Ishikawa (cell line): ENCODE results near the gene BCL7A.

Experiments
- CEBPB ChIP-seq: IDR thresholded peaks from 2 replicates; pipeline ENCODE4 v1.6.1; 2012
- CREB1 ChIP-seq: IDR thresholded peaks from 2 replicates; pipeline ENCODE4 v1.6.1; 2012; ENCODE audit warnings: low read depth
- EGR1 ChIP-seq: IDR thresholded peaks from 2 replicates; pipeline ENCODE4 v1.6.1; 2012
- EP300 ChIP-seq: IDR thresholded peaks from 2 replicates; pipeline ENCODE4 v1.6.1; 2012; ENCODE audit warnings: borderline replicate concordance
- FOXM1 ChIP-seq: IDR thresholded peaks from 2 replicates; pipeline ENCODE4 v1.6.1; 2012; ENCODE audit warnings: low read depth, borderline replicate concordance
- NFIC ChIP-seq: IDR thresholded peaks from 2 replicates; pipeline ENCODE4 v1.6.1; 2012
- RAD21 ChIP-seq: IDR thresholded peaks from 2 replicates; pipeline ENCODE4 v1.6.1; 2012; ENCODE audit warnings: low read depth
- TAF1 ChIP-seq: IDR thresholded peaks from 2 replicates; pipeline ENCODE4 v1.6.1; 2012; ENCODE audit warnings: low read depth, mild to moderate bottlenecking
- TCF12 ChIP-seq: IDR thresholded peaks from 2 replicates; pipeline ENCODE4 v1.6.1; 2012; ENCODE audit warnings: low read depth
- TEAD4 ChIP-seq: IDR thresholded peaks from 2 replicates; pipeline ENCODE4 v1.6.1; 2012
- YY1 ChIP-seq: IDR thresholded peaks from 2 replicates; pipeline ENCODE4 v1.6.1; 2012; ENCODE audit warnings: low read depth
- ZBTB7A ChIP-seq: IDR thresholded peaks from 2 replicates; pipeline ENCODE4 v1.6.1; 2012; ENCODE audit warnings: low read depth
- TF ChIP-seq, protein P1 (sequence below): IDR thresholded peaks from 2 replicates; pipeline ENCODE4 v1.6.1; 2012
- TF ChIP-seq, protein P2 (sequence below): IDR thresholded peaks from 2 replicates; pipeline ENCODE4 v1.6.1; 2012; ENCODE audit warnings: low read depth, mild to moderate bottlenecking
- TF ChIP-seq, protein P3 (sequence below): IDR thresholded peaks from 2 replicates; pipeline ENCODE4 v1.6.1; 2012

The BCL7A gene

DNA sequence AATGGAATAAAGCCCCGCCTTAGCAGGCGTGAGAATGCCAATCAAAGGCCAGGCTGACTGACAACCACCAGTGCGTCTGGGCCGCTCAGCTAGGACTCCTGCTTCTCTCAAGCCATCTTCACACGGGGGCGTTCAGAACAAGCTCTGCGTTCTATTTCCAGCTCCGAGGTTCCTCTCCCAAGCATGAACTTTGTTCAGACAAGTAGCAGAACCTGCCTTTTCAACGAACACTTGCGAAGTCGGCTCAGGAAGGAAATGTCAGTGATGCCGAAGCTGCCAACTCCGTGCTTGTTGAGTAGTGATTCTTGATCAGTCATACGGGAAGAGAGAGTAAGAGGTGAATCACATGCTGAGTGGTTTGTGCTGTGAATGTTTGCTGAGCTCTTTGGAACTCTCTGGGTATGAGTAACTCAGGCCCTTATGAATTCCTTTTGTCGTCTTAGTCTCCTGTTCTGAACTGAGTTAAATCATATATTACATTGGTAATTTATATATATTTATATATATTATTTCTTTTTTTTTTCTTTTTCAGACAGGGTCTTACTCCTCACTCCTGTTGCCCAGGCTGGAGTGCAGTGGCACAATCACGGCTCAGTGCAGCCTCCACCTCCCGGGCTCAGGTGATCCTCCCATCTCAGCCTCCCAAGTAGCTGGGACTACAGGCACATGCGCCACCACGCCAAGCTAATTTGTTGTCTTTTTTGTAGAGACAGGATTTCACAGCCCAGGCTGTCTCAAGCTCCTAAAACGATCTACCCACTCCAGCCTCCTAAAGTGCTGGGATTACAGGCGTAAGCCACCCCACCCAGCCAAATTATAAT lies 29.4 kb upstream of the BCL7A start:
- TF ChIP-seq, protein P1, sequence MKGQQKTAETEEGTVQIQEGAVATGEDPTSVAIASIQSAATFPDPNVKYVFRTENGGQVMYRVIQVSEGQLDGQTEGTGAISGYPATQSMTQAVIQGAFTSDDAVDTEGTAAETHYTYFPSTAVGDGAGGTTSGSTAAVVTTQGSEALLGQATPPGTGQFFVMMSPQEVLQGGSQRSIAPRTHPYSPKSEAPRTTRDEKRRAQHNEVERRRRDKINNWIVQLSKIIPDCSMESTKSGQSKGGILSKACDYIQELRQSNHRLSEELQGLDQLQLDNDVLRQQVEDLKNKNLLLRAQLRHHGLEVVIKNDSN: no peak
- no peak for TF ChIP-seq CEBPB
- TF ChIP-seq, protein P2, sequence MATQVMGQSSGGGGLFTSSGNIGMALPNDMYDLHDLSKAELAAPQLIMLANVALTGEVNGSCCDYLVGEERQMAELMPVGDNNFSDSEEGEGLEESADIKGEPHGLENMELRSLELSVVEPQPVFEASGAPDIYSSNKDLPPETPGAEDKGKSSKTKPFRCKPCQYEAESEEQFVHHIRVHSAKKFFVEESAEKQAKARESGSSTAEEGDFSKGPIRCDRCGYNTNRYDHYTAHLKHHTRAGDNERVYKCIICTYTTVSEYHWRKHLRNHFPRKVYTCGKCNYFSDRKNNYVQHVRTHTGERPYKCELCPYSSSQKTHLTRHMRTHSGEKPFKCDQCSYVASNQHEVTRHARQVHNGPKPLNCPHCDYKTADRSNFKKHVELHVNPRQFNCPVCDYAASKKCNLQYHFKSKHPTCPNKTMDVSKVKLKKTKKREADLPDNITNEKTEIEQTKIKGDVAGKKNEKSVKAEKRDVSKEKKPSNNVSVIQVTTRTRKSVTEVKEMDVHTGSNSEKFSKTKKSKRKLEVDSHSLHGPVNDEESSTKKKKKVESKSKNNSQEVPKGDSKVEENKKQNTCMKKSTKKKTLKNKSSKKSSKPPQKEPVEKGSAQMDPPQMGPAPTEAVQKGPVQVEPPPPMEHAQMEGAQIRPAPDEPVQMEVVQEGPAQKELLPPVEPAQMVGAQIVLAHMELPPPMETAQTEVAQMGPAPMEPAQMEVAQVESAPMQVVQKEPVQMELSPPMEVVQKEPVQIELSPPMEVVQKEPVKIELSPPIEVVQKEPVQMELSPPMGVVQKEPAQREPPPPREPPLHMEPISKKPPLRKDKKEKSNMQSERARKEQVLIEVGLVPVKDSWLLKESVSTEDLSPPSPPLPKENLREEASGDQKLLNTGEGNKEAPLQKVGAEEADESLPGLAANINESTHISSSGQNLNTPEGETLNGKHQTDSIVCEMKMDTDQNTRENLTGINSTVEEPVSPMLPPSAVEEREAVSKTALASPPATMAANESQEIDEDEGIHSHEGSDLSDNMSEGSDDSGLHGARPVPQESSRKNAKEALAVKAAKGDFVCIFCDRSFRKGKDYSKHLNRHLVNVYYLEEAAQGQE: no peak
- no peak for TF ChIP-seq TCF12
- TF ChIP-seq ZBTB7A: no peak
- no peak for TF ChIP-seq EGR1
- TF ChIP-seq TEAD4: no peak

DNA sequence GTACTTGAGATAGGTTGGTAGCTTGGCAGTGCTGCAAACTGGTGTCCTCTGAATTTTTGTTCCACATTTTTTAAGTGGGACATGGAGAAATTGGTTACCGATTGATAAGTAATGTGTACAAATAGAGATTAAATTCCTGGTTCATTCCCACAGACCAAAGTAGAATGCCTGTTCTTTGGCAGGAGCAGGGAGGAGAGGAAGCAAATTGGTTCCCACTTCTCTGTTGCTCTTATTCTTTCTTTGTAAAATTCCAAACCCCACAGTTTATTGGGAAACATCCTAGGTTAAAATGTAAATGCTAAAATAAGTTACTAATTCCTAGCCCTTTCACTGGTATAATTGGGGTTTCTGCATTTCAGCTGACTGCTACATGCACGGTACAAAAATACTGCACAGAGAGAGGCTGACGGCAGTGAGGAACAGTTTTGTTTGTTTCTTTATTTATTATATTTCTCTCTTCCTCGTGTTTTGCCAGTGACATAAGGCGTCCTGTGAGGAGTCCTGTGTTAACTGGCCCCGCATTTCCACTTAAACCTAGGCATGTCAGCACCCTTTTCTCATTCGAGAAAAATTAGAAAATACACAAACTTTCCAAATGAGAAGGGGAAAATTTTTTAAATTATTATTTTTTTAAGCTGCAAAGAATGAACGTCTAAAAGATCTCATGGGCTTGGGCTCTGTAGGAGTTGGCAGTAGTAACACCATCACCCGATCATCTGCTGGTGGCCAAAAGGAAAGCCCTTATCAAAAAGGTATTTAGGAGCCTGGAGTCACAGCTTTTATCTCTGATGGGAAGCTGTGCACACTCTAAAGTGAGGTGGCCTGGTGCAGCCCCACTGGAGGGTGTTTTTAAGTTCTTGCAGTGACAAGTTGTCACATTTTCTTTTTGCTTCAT lies 25.4 kb upstream of the BCL7A start:
- TF ChIP-seq CEBPB (no peak), FOXM1 (no peak)
- TF ChIP-seq, protein P2: no peak

DNA sequence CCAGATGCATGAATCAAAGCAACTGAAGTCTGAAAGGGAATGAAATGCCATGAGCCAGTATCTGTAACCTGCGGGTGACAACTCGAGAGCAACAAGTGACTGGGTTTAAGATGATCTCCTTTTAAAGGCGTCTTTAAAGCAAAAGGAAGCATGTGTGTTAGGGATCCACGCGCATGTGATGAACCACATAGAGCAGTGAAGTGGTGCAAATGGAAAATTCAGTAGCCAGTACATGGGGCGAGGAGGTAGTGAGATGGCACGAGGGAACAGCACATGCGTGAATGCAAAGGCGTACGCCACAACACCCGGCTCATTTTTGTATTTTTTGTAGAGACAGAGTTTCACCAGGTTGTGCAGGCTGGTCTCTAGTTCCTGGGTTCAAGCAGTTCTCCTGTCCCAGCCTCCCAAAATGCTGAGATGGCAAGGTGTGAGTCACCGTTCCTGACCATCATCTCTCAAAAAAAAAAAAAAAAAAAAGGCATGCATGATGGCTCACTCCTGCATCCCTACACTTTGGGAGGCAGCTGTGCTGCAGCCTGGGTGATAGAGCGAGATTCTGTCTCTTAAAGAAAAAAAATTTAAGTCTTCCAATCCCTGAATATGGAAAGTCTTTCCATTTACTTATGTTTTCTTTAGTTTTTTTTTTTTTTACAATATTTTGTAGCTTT lies 24.6 kb upstream of the BCL7A start:
- no peak for TF ChIP-seq TEAD4
- no peak for TF ChIP-seq CEBPB

DNA sequence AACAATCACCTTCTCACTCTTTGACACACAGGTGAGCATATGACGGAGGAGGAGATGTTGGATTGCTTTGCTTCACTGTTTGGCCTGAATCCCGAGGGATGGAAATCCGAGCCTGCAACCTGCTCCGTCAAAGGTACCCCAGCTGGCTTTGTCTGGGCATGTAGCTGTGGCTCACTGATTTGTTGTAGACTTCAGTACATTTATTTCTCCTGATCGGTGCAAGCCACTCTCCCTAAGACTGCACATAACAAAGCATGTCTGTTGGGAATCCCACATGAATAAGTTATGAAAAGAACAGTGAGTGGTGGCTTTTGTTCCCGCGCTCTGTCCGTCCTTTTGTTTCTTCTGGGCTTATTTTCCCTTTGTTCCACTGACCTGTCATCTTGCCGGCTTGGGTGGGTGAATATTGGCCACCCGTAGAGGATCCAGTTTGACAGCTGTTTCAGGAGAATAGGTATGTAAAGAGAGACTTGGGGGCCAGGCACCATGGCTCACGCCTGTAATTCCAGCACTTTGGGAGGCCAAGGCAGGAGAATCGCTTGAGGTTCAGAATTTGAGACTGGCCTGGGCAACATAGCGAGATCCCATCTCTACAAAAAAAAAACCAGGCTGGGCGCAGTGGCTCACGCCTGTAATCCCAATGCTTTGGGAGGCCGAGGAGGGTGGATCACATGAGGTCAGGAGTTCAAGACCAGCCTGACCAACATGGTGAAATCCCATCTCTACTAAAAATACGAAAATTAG lies 20.0 kb upstream of the BCL7A start:
- TF ChIP-seq TEAD4: no peak
- TF ChIP-seq FOXM1: no peak
- no peak for TF ChIP-seq TAF1
- TF ChIP-seq, protein P2: no peak
- no peak for TF ChIP-seq ZBTB7A
- TF ChIP-seq CREB1: no peak
- TF ChIP-seq YY1: no peak
- no peak for TF ChIP-seq NFIC
- no peak for TF ChIP-seq TCF12
- TF ChIP-seq, protein P1: no peak
- TF ChIP-seq RAD21: no peak
- TF ChIP-seq CEBPB: no peak
- TF ChIP-seq EP300: no peak
- TF ChIP-seq EGR1: no peak
- TF ChIP-seq, protein P3, sequence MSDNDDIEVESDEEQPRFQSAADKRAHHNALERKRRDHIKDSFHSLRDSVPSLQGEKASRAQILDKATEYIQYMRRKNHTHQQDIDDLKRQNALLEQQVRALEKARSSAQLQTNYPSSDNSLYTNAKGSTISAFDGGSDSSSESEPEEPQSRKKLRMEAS: no peak
